WTC11 (cell line): ENCODE measurements around the gene CRIP2. TPM values are rescaled to one million over a fixed set of nuclear protein-coding genes. Genes with fewer than 3 reads are reported as not detected.

Experiments used
- ATAC-seq: fragments of 200-7000 bp; cut with Tn5 transposase; 2 replicates; pipeline ENCODE4 v1.10.0; 2021; ENCODE audit warnings: mild to moderate bottlenecking, moderate library complexity
- CTCF ChIA-PET: fragments of 300-600 bp; sonication (Branson Sonifier 250); formaldehyde crosslinking; loops from one replicate; lab custom pipeline; 2021; ENCODE audit warnings: antibody characterized with exemption; lab: Charles Lee
- POLR2A ChIA-PET: fragments of 350-600 bp; sonication (Branson Sonifier 250); formaldehyde crosslinking; loops from one replicate; lab custom pipeline; 2021; ENCODE audit warnings: antibody characterized with exemption; lab: Charles Lee
- DNase-seq: peaks from one replicate; pipeline ENCODE4 v3.0.0; 2021; ENCODE audit warnings: low spot score
- H3K27ac Mint-ChIP-seq: 2 replicates; pipeline ENCODE4 v1.8.0; 2021; ENCODE audit warnings: mixed read lengths
- H3K27me3 Mint-ChIP-seq: 2 replicates; pipeline ENCODE4 v1.8.0; 2021; ENCODE audit warnings: low read depth, mild to moderate bottlenecking, moderate library complexity, mixed read lengths
- H3K36me3 Mint-ChIP-seq: 2 replicates; pipeline ENCODE4 v1.8.0; 2021; ENCODE audit warnings: mixed read lengths
- H3K4me1 Mint-ChIP-seq: 2 replicates; pipeline ENCODE4 v1.8.0; 2022; ENCODE audit warnings: mixed read lengths
- H3K4me3 Mint-ChIP-seq: 2 replicates; pipeline ENCODE4 v1.8.0; 2021; ENCODE audit warnings: mild to moderate bottlenecking, moderate library complexity, mixed read lengths
- H3K9me3 Mint-ChIP-seq: 2 replicates; pipeline ENCODE4 v1.8.0; 2021; ENCODE audit warnings: mixed read lengths
- EMX1 ChIP-seq: fragments of 250-450 bp; sonication (Bioruptor Pico); IDR thresholded peaks from 2 replicates; pipeline ENCODE4 v1.8.0; 2021; ENCODE audit warnings: mild to moderate bottlenecking
- ESRRA ChIP-seq: sonication (generic); formaldehyde crosslinking; IDR thresholded peaks from 2 replicates; pipeline ENCODE4 v1.8.1; 2022; ENCODE audit warnings: mild to moderate bottlenecking, missing genetic modification reagents, borderline replicate concordance
- JUN ChIP-seq: sonication (generic); formaldehyde crosslinking; IDR thresholded peaks from 2 replicates; pipeline ENCODE4 v1.8.0; 2023; ENCODE audit warnings: mild to moderate bottlenecking, missing genetic modification reagents
- MYBL2 ChIP-seq: sonication (generic); formaldehyde crosslinking; IDR thresholded peaks from 2 replicates; pipeline ENCODE4 v1.8.1; 2023; ENCODE audit warnings: mild to moderate bottlenecking, moderate library complexity, missing genetic modification reagents
- TCF7 ChIP-seq: sonication (generic); formaldehyde crosslinking; IDR thresholded peaks from 2 replicates; pipeline ENCODE4 v1.8.0; 2022; ENCODE audit warnings: mild to moderate bottlenecking, low read depth, missing genetic modification reagents, moderate library complexity
- TEAD1 ChIP-seq: sonication (generic); formaldehyde crosslinking; IDR thresholded peaks from 2 replicates; pipeline ENCODE4 v1.8.0; 2022; ENCODE audit warnings: mild to moderate bottlenecking, missing genetic modification reagents
- TEAD4 ChIP-seq: sonication (generic); formaldehyde crosslinking; IDR thresholded peaks from 2 replicates; pipeline ENCODE4 v1.8.0; 2022; ENCODE audit warnings: mild to moderate bottlenecking, missing genetic modification reagents
- ZNF121 ChIP-seq: sonication (generic); formaldehyde crosslinking; IDR thresholded peaks from 2 replicates; pipeline ENCODE4 v1.8.0; 2023; ENCODE audit warnings: missing genetic modification reagents
- ZNF423 ChIP-seq: fragments of 250-450 bp; sonication (Bioruptor Pico); IDR thresholded peaks from 2 replicates; pipeline ENCODE4 v2.1.2; 2022; ENCODE audit warnings: mild to moderate bottlenecking, moderate library complexity
- ZNF671 ChIP-seq: fragments of 250-450 bp; sonication (Bioruptor Pico); IDR thresholded peaks from 2 replicates; pipeline ENCODE4 v1.8.0; 2021; ENCODE audit warnings: mild to moderate bottlenecking
- total RNA-seq: library from RNA; stranded (reverse); gene quantifications from 3 replicates; pipeline ENCODE4 v1.2.3, GENCODE V29; 2021
- TF ChIP-seq, protein P1 (sequence below): sonication (generic); formaldehyde crosslinking; IDR thresholded peaks from 2 replicates; pipeline ENCODE4 v1.8.1; 2022; ENCODE audit warnings: low read depth, missing genetic modification reagents, borderline replicate concordance
- TF ChIP-seq, protein P2 (sequence below): sonication (generic); formaldehyde crosslinking; IDR thresholded peaks from 2 replicates; pipeline ENCODE4 v1.8.1; 2023; ENCODE audit warnings: mild to moderate bottlenecking, missing genetic modification reagents
- TF ChIP-seq, protein P3 (sequence below): sonication (generic); formaldehyde crosslinking; IDR thresholded peaks from 2 replicates; pipeline ENCODE4 v1.8.1; 2022; ENCODE audit warnings: mild to moderate bottlenecking, missing genetic modification reagents, moderate library complexity, borderline replicate concordance
- TF ChIP-seq, protein P4 (sequence below): sonication (generic); formaldehyde crosslinking; IDR thresholded peaks from 2 replicates; pipeline ENCODE4 v1.8.0; 2023; ENCODE audit warnings: missing genetic modification reagents, mild to moderate bottlenecking, borderline replicate concordance
- TF ChIP-seq, protein P5 (sequence below): sonication (generic); formaldehyde crosslinking; IDR thresholded peaks from 2 replicates; pipeline ENCODE4 v1.8.0; 2022; ENCODE audit warnings: mild to moderate bottlenecking, missing genetic modification reagents
- TF ChIP-seq, protein P6 (sequence below): fragments of 250-450 bp; sonication (Bioruptor Pico); IDR thresholded peaks from 2 replicates; pipeline ENCODE4 v1.9.0; 2021; ENCODE audit warnings: mild to moderate bottlenecking

CRIP2 gene
- total RNA-seq, 1 experiment from 2014 or later: 5.4 TPM

DNA sequence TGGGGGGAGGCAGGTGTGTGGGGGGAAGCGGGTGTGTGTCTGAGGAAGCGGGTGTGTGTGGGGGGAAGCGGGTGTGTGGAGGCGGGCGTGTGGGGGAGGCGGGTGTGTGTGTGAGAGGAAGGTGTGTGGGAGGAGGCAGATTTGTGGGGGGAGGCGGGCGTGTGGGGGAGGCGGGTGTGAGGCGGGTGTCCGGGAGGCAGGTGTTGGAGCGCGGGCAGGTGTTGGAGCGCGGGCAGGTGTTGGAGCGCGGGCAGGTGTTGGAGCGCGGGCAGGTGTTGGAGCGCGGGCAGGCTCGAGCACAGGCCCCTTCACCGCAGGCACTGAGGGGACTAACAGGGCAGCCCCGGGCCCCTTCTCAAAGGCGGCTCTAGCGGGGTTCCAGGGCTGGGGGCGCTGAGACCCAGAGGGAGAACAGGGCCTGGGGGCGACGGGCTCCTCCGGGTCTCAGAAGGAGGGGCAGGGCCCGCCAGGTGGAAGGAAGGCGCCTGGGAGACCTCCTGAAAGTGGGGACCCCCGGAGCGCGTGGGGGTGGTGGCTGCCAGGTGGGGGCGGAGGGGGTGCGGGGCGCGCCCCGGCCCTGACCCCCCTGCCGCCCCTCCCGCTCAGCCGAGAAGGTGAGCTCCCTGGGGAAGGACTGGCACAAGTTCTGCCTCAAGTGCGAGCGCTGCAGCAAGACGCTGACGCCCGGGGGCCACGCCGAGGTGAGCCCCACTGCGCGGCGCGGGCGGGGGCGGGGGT is 3.2 kb downstream of the CRIP2 start:
- TF ChIP-seq ZNF423 (no peak), TEAD1 (CRISPR knock-in tag) (no peak), ZNF121 (CRISPR knock-in tag) (no peak), ESRRA (CRISPR knock-in tag) (no peak), EMX1 (CRISPR knock-in tag) (no peak), JUN (no peak), ZNF671 (CRISPR knock-in tag) (no peak), TCF7 (CRISPR knock-in tag) (no peak), MYBL2 (CRISPR knock-in tag) (no peak), TEAD4 (CRISPR knock-in tag) (no peak)
- TF ChIP-seq, protein P1, sequence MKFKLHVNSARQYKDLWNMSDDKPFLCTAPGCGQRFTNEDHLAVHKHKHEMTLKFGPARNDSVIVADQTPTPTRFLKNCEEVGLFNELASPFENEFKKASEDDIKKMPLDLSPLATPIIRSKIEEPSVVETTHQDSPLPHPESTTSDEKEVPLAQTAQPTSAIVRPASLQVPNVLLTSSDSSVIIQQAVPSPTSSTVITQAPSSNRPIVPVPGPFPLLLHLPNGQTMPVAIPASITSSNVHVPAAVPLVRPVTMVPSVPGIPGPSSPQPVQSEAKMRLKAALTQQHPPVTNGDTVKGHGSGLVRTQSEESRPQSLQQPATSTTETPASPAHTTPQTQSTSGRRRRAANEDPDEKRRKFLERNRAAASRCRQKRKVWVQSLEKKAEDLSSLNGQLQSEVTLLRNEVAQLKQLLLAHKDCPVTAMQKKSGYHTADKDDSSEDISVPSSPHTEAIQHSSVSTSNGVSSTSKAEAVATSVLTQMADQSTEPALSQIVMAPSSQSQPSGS: no peak
- TF ChIP-seq, protein P2, sequence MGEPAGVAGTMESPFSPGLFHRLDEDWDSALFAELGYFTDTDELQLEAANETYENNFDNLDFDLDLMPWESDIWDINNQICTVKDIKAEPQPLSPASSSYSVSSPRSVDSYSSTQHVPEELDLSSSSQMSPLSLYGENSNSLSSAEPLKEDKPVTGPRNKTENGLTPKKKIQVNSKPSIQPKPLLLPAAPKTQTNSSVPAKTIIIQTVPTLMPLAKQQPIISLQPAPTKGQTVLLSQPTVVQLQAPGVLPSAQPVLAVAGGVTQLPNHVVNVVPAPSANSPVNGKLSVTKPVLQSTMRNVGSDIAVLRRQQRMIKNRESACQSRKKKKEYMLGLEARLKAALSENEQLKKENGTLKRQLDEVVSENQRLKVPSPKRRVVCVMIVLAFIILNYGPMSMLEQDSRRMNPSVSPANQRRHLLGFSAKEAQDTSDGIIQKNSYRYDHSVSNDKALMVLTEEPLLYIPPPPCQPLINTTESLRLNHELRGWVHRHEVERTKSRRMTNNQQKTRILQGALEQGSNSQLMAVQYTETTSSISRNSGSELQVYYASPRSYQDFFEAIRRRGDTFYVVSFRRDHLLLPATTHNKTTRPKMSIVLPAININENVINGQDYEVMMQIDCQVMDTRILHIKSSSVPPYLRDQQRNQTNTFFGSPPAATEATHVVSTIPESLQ (CRISPR knock-in tag): no peak
- TF ChIP-seq, protein P3, sequence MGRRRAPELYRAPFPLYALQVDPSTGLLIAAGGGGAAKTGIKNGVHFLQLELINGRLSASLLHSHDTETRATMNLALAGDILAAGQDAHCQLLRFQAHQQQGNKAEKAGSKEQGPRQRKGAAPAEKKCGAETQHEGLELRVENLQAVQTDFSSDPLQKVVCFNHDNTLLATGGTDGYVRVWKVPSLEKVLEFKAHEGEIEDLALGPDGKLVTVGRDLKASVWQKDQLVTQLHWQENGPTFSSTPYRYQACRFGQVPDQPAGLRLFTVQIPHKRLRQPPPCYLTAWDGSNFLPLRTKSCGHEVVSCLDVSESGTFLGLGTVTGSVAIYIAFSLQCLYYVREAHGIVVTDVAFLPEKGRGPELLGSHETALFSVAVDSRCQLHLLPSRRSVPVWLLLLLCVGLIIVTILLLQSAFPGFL: no peak
- TF ChIP-seq, protein P4, sequence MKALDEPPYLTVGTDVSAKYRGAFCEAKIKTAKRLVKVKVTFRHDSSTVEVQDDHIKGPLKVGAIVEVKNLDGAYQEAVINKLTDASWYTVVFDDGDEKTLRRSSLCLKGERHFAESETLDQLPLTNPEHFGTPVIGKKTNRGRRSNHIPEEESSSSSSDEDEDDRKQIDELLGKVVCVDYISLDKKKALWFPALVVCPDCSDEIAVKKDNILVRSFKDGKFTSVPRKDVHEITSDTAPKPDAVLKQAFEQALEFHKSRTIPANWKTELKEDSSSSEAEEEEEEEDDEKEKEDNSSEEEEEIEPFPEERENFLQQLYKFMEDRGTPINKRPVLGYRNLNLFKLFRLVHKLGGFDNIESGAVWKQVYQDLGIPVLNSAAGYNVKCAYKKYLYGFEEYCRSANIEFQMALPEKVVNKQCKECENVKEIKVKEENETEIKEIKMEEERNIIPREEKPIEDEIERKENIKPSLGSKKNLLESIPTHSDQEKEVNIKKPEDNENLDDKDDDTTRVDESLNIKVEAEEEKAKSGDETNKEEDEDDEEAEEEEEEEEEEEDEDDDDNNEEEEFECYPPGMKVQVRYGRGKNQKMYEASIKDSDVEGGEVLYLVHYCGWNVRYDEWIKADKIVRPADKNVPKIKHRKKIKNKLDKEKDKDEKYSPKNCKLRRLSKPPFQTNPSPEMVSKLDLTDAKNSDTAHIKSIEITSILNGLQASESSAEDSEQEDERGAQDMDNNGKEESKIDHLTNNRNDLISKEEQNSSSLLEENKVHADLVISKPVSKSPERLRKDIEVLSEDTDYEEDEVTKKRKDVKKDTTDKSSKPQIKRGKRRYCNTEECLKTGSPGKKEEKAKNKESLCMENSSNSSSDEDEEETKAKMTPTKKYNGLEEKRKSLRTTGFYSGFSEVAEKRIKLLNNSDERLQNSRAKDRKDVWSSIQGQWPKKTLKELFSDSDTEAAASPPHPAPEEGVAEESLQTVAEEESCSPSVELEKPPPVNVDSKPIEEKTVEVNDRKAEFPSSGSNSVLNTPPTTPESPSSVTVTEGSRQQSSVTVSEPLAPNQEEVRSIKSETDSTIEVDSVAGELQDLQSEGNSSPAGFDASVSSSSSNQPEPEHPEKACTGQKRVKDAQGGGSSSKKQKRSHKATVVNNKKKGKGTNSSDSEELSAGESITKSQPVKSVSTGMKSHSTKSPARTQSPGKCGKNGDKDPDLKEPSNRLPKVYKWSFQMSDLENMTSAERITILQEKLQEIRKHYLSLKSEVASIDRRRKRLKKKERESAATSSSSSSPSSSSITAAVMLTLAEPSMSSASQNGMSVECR: no peak
- TF ChIP-seq, protein P5, sequence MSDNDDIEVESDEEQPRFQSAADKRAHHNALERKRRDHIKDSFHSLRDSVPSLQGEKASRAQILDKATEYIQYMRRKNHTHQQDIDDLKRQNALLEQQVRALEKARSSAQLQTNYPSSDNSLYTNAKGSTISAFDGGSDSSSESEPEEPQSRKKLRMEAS (CRISPR knock-in tag): no peak
- TF ChIP-seq, protein P6, sequence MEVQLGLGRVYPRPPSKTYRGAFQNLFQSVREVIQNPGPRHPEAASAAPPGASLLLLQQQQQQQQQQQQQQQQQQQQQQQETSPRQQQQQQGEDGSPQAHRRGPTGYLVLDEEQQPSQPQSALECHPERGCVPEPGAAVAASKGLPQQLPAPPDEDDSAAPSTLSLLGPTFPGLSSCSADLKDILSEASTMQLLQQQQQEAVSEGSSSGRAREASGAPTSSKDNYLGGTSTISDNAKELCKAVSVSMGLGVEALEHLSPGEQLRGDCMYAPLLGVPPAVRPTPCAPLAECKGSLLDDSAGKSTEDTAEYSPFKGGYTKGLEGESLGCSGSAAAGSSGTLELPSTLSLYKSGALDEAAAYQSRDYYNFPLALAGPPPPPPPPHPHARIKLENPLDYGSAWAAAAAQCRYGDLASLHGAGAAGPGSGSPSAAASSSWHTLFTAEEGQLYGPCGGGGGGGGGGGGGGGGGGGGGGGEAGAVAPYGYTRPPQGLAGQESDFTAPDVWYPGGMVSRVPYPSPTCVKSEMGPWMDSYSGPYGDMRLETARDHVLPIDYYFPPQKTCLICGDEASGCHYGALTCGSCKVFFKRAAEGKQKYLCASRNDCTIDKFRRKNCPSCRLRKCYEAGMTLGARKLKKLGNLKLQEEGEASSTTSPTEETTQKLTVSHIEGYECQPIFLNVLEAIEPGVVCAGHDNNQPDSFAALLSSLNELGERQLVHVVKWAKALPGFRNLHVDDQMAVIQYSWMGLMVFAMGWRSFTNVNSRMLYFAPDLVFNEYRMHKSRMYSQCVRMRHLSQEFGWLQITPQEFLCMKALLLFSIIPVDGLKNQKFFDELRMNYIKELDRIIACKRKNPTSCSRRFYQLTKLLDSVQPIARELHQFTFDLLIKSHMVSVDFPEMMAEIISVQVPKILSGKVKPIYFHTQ (CRISPR knock-in tag): no peak
- no peak for ATAC-seq
- Mint-ChIP-seq H3K36me3 (no peaks in the 10 kb centered on the region), H3K4me3 (no peak overlapping the region), H3K9me3 (no peaks in the 10 kb centered on the region), H3K27ac (no peak overlapping the region), H3K4me1 (peaks cover 21% of the 10 kb centered on the region), H3K27me3 (peaks cover 71% of the 10 kb centered on the region)
- no peak for DNase-seq
- ChIA-PET CTCF (interaction anchor here (1.0 to 1.8 kb wide), 3 partner anchors 8 to 12 kb away, joined by 8 to 17 read pairs (median 9); no protein-coding TSS in a partner anchor), POLR2A (no interaction called here)
